Neutrophil (primary cell): ENCODE data around the gene TNRC6B.

Experiments used
- H3K27ac ChIP-seq: fragments of 200-600 bp; sonication (generic); 2 replicates; pipeline ENCODE4 v1.5.1; 2016; ENCODE audit warnings: mild to moderate bottlenecking, moderate library complexity
- H3K27me3 ChIP-seq: fragments of 200-600 bp; sonication (generic); 2 replicates; pipeline ENCODE4 v1.6.0; 2016; ENCODE audit warnings: mild to moderate bottlenecking
- H3K36me3 ChIP-seq: fragments of 200-600 bp; sonication (generic); 2 replicates; pipeline ENCODE4 v1.5.1; 2017
- H3K4me1 ChIP-seq, 2 experiments: fragments of 200-600 bp in 1 of 2; sonication (generic) in 1 of 2; 1 replicate in 1 of 2; 2 replicates in 1 of 2; pipeline versions ENCODE4 v1.5.1 to v1.6.1; 2013 to 2016; ENCODE audit warnings: low read depth in 1 of 2, low read length in 1 of 2, mild to moderate bottlenecking in 1 of 2, moderate library complexity in 1 of 2; ENCODE audit not compliant: control insufficient read depth in 1 of 2, insufficient read depth in 1 of 2
- H3K4me3 ChIP-seq, 2 experiments: fragments of 200-600 bp in 1 of 2; sonication (generic) in 1 of 2; 1 replicate in 1 of 2; 2 replicates in 1 of 2; pipeline ENCODE4 v1.5.1; 2013 to 2016; ENCODE audit warnings: low read depth in 1 of 2, low read length in 1 of 2, mild to moderate bottlenecking in 1 of 2, moderate library complexity in 1 of 2
- H3K9me3 ChIP-seq: fragments of 200-600 bp; sonication (generic); 2 replicates; pipeline ENCODE4 v1.5.1; 2016
- CTCF ChIP-seq: fragments of 200-600 bp; sonication (generic); IDR thresholded peaks from 2 replicates; pipeline ENCODE4 v1.5.1; 2016; ENCODE audit warnings: antibody characterized with exemption

TNRC6B gene

GRCh38 chr22:40270748-40271373 lies 93.1 kb downstream of the TNRC6B start:
- no peaks in the 10 kb centered on the region for H3K27me3 ChIP-seq
- peaks cover 77% of the 10 kb centered on the region for H3K36me3 ChIP-seq
- H3K27ac ChIP-seq: no peak overlapping the region
- H3K4me3 ChIP-seq: no peak overlapping the region
- peaks cover 5 to 6% of the 10 kb centered on the region in 2 experiments for H3K4me1 ChIP-seq
- no peak for TF ChIP-seq CTCF
- H3K9me3 ChIP-seq: no peaks in the 10 kb centered on the region

GRCh38 chr22:40271440-40271839 lies 93.7 kb downstream of the TNRC6B start:
- H3K4me1 ChIP-seq: peaks cover 0 to 3% of the 10 kb centered on the region in 2 experiments
- no peak overlapping the region for H3K4me3 ChIP-seq
- no peak overlapping the region for H3K27ac ChIP-seq
- H3K36me3 ChIP-seq: peaks cover 72% of the 10 kb centered on the region
- H3K27me3 ChIP-seq: no peaks in the 10 kb centered on the region
- H3K9me3 ChIP-seq: no peaks in the 10 kb centered on the region
- TF ChIP-seq CTCF: no peak

GRCh38 chr22:40273319-40273718 lies 95.6 kb downstream of the TNRC6B start:
- no peak overlapping the region for H3K27ac ChIP-seq
- TF ChIP-seq CTCF: no peak
- no peaks in the 10 kb centered on the region for H3K27me3 ChIP-seq
- H3K4me3 ChIP-seq: no peak overlapping the region
- H3K4me1 ChIP-seq: peaks cover 0 to 8% of the 10 kb centered on the region in 2 experiments
- no peaks in the 10 kb centered on the region for H3K9me3 ChIP-seq
- H3K36me3 ChIP-seq: peaks cover 68% of the 10 kb centered on the region

GRCh38 chr22:40276996-40277823 lies 99.5 kb downstream of the TNRC6B start:
- H3K4me1 ChIP-seq: peaks cover 0 to 8% of the 10 kb centered on the region in 2 experiments
- H3K9me3 ChIP-seq: no peaks in the 10 kb centered on the region
- peak overlapping the region; percentile 76 for H3K27ac ChIP-seq
- no peaks in the 10 kb centered on the region for H3K27me3 ChIP-seq
- no peak overlapping the region for H3K4me3 ChIP-seq
- TF ChIP-seq CTCF: no peak
- peaks cover 82% of the 10 kb centered on the region for H3K36me3 ChIP-seq

- Histone ChIP-seq H3K9me3 (no peaks in the 10 kb centered on the region), H3K4me1 (peaks cover 0 to 8% of the 10 kb centered on the region in 2 experiments), H3K4me3 (no peak overlapping the region), H3K36me3 (peaks cover 79% of the 10 kb centered on the region), H3K27ac (no peak overlapping the region), H3K27me3 (no peaks in the 10 kb centered on the region)
- TF ChIP-seq CTCF: no peak
Observed at GRCh38 chr22:40279017-40279416, 101.3 kb downstream of the TNRC6B start.
